Glutamatergic neuron (in vitro differentiated cells): ENCODE data around the gene HOXA13. TPM values are rescaled to one million over a fixed set of nuclear protein-coding genes. Genes with fewer than 3 reads are reported as not detected.
A peak's percentile ranks its signal among the peaks of the same experiment; 100 is the strongest.

Experiments used
- DNase-seq: peaks from one replicate; pipeline ENCODE4 v3.0.0; 2022
- H3K27ac Mint-ChIP-seq: one replicate; pipeline ENCODE4 v1.8.0; 2020; ENCODE audit warnings: mild to moderate bottlenecking, mixed read lengths, inconsistent platforms; ENCODE audit not compliant: unreplicated experiment
- H3K27me3 Mint-ChIP-seq: one replicate; pipeline ENCODE4 v1.8.0; 2020; ENCODE audit warnings: mild to moderate bottlenecking, moderate library complexity, mixed read lengths, inconsistent platforms; ENCODE audit not compliant: unreplicated experiment
- H3K36me3 Mint-ChIP-seq: one replicate; pipeline ENCODE4 v1.8.0; 2020; ENCODE audit warnings: mild to moderate bottlenecking, mixed read lengths, inconsistent platforms; ENCODE audit not compliant: unreplicated experiment
- H3K4me1 Mint-ChIP-seq: one replicate; pipeline ENCODE4 v1.8.0; 2020; ENCODE audit warnings: mild to moderate bottlenecking, low read depth, mixed read lengths, inconsistent platforms; ENCODE audit not compliant: unreplicated experiment
- H3K4me3 Mint-ChIP-seq: one replicate; pipeline ENCODE4 v1.8.0; 2020; ENCODE audit warnings: mild to moderate bottlenecking, mixed read lengths, inconsistent platforms; ENCODE audit not compliant: unreplicated experiment
- H3K9me3 Mint-ChIP-seq: one replicate; pipeline ENCODE4 v1.8.0; 2020; ENCODE audit warnings: mild to moderate bottlenecking, moderate library complexity, mixed read lengths, inconsistent platforms; ENCODE audit not compliant: unreplicated experiment
- CTCF ChIP-seq: fragments of 200-600 bp; sonication (generic); IDR thresholded peaks from one replicate; pipeline ENCODE4 v1.5.0; 2021; ENCODE audit not compliant: partially characterized antibody, unreplicated experiment
- total RNA-seq: library from RNA; stranded (reverse); fragmentation: NEBNext Ultra II Directional; extraction: Animal tissue kit (Norgen Biotek cat#: 25700); gene quantifications from one replicate; pipeline ENCODE4 v1.2.1, GENCODE V29; 2021; ENCODE audit not compliant: unreplicated experiment

HOXA13 gene
- total RNA-seq, 1 donor from 2014 or later: not detected

- Mint-ChIP-seq H3K27me3 (peaks cover 49% of the 10 kb centered on the region), H3K4me1 (peaks cover 3% of the 10 kb centered on the region), H3K36me3 (peaks cover 3% of the 10 kb centered on the region), H3K27ac (no peak overlapping the region), H3K4me3 (no peak overlapping the region), H3K9me3 (peaks cover 18% of the 10 kb centered on the region)
- no peak for TF ChIP-seq CTCF
- peak; percentile 9 for DNase-seq
These were observed 8.6 kb downstream of the HOXA13 start for GRCh38 chr7:27191161-27191731.

- DNase-seq: peak; percentile 4
- Mint-ChIP-seq H3K4me1 (peaks cover 3% of the 10 kb centered on the region), H3K36me3 (peaks cover 3% of the 10 kb centered on the region), H3K27me3 (peaks cover 58% of the 10 kb centered on the region), H3K9me3 (peaks cover 20% of the 10 kb centered on the region), H3K27ac (no peak overlapping the region), H3K4me3 (no peak overlapping the region)
- TF ChIP-seq CTCF: no peak
These were observed 9.7 kb downstream of the HOXA13 start for GRCh38 chr7:27189997-27190748.

GRCh38 chr7:27189295-27189996 is 10.4 kb downstream of the HOXA13 start:
- peaks cover 3% of the 10 kb centered on the region for H3K36me3 Mint-ChIP-seq
- peak; percentile 21 for DNase-seq
- peaks cover 58% of the 10 kb centered on the region for H3K27me3 Mint-ChIP-seq
- peaks cover 21% of the 10 kb centered on the region for H3K9me3 Mint-ChIP-seq
- no peak overlapping the region for H3K27ac Mint-ChIP-seq
- peaks cover 3% of the 10 kb centered on the region for H3K4me1 Mint-ChIP-seq
- TF ChIP-seq CTCF: no peak
- H3K4me3 Mint-ChIP-seq: no peak overlapping the region

- peak; percentile 33 for DNase-seq
- TF ChIP-seq CTCF: no peak
- Mint-ChIP-seq H3K4me1 (peaks cover 3% of the 10 kb centered on the region), H3K27me3 (peaks cover 59% of the 10 kb centered on the region), H3K9me3 (peaks cover 19% of the 10 kb centered on the region), H3K27ac (no peak overlapping the region), H3K36me3 (peaks cover 3% of the 10 kb centered on the region), H3K4me3 (peak overlapping the region; percentile 9)
These were observed 11.3 kb downstream of the HOXA13 start for GRCh38 chr7:27188386-27189294.
